Measurements from ENCODE around the gene MFAP4. TPM values are rescaled to one million over a fixed set of nuclear protein-coding genes. Genes with fewer than 3 reads are reported as not detected.
A peak's percentile ranks its signal among the peaks of the same experiment; 100 is the strongest.

Gene MFAP4
- polyA plus RNA-seq, 1 donor from 2014 or later = not detected

- Histone ChIP-seq H3K4me3 (ENCODE audit: low read length) (no peak overlapping the region), H3K9me2 (ENCODE audit: insufficient read depth, low read length) (no peaks in the 10 kb centered on the region), H2AFZ (ENCODE audit: low read depth, low read length) (no peak overlapping the region), H3K27me3 (ENCODE audit: insufficient read depth, low read depth, low read length) (no peaks in the 10 kb centered on the region), H3K36me3 (ENCODE audit: insufficient read depth, low read length) (peaks cover 5% of the 10 kb centered on the region), H3F3A (ENCODE audit: insufficient read depth, low read length, poor library complexity, severe bottlenecking) (no peaks in the 10 kb centered on the region), H3K27ac (ENCODE audit: low read length) (no peak overlapping the region), H4K20me1 (ENCODE audit: insufficient read depth) (no peaks in the 10 kb centered on the region), H3K9me3 (ENCODE audit: low read length) (no peaks in the 10 kb centered on the region), H3K79me2 (replicated peaks; ENCODE audit: insufficient read depth, low read length) (peaks cover 19% of the 10 kb centered on the region), H3K9ac (ENCODE audit: low read length) (no peak overlapping the region), H3K4me2 (ENCODE audit: low read length) (no peak overlapping the region)
- TF ChIP-seq REST (IDR thresholded peaks at IDR 0.05; ENCODE audit: borderline replicate concordance) = no peak
- TF ChIP-seq TAF1 (IDR thresholded peaks at IDR 0.05; ENCODE audit: low read depth) = no peak
- no peak for TF ChIP-seq EP300 (conservative IDR thresholded peaks at IDR 0.05; ENCODE audit: poor library complexity, severe bottlenecking)
- TF ChIP-seq RAD21 (conservative IDR thresholded peaks at IDR 0.05) = no peak
Observed at GRCh38 chr17:19380481-19381301, 6.3 kb downstream of the MFAP4 start.

GRCh38 chr17:19379361-19380065, 7.5 kb downstream of the MFAP4 start:
- Histone ChIP-seq H3K27ac (ENCODE audit: low read length) (peak overlapping the region; percentile 81), H3K9me3 (ENCODE audit: low read length) (no peaks in the 10 kb centered on the region), H3K9me2 (ENCODE audit: insufficient read depth, low read length) (no peaks in the 10 kb centered on the region), H3F3A (ENCODE audit: insufficient read depth, low read length, poor library complexity, severe bottlenecking) (no peaks in the 10 kb centered on the region), H3K9ac (ENCODE audit: low read length) (peak overlapping the region; percentile 77), H2AFZ (ENCODE audit: low read depth, low read length) (no peak overlapping the region), H3K4me2 (ENCODE audit: low read length) (peak overlapping the region; percentile 86), H4K20me1 (ENCODE audit: insufficient read depth) (no peaks in the 10 kb centered on the region), H3K4me3 (ENCODE audit: low read length) (peak overlapping the region; percentile 80), H3K27me3 (ENCODE audit: insufficient read depth, low read depth, low read length) (no peaks in the 10 kb centered on the region), H3K79me2 (replicated peaks; ENCODE audit: insufficient read depth, low read length) (peaks cover 19% of the 10 kb centered on the region), H3K36me3 (ENCODE audit: insufficient read depth, low read length) (peaks cover 5% of the 10 kb centered on the region)
- TF ChIP-seq CTCF (IDR thresholded peaks at IDR 0.05; ENCODE audit: poor library complexity, severe bottlenecking) (no peak), EZH2 (IDR thresholded peaks at IDR 0.05; ENCODE audit: borderline replicate concordance, insufficient read depth, low read length, poor library complexity, severe bottlenecking) (no peak), EP300 (conservative IDR thresholded peaks at IDR 0.05; ENCODE audit: poor library complexity, severe bottlenecking) (no peak), MXI1 (conservative IDR thresholded peaks at IDR 0.05; ENCODE audit: poor library complexity, severe bottlenecking) (no peak), REST (IDR thresholded peaks at IDR 0.05; ENCODE audit: borderline replicate concordance) (no peak), SMC3 (conservative IDR thresholded peaks at IDR 0.05; ENCODE audit: poor library complexity) (no peak), TAF1 (IDR thresholded peaks at IDR 0.05; ENCODE audit: low read depth) (no peak), RAD21 (conservative IDR thresholded peaks at IDR 0.05) (no peak), POLR2AphosphoS5 (IDR thresholded peaks at IDR 0.05) (no peak)

Data from neural cell (in vitro differentiated cells).